T-helper 1 cell treated with Interleukin-12 subunit alpha and Interleukin-12 subunit beta and Interleukin-4 antibody, amounts not matched to agents 30 ng/mL and 1 ng/mL, for 36 hours (primary cell): Measurements from ENCODE around the gene LILRB4. TPM values are rescaled to one million over a fixed set of nuclear protein-coding genes. Genes with fewer than 3 reads are reported as not detected.
"Not testable (repeated sequence)": the region's sequence is repeated elsewhere in the genome, so short reads cannot be mapped to it uniquely, and the experiment has no call there.

Experiments used
- intact Hi-C: fragments of 100-400 bp; cut with micrococcal nuclease; formaldehyde crosslinking; loops from one replicate; pipeline ENCODE4 v1.15.1; 2024
- total RNA-seq: library from RNA; stranded (reverse); gene quantifications from 2 replicates; pipeline ENCODE4 v1.2.3, GENCODE V29; 2022

The LILRB4 gene
- total RNA-seq, 1 donor from 2014 or later = not detected

- intact Hi-C loops = loop anchor here (2.0 kb wide), 1 partner anchor 63 kb away; no protein-coding TSS in a partner anchor
Measured at GRCh38 chr19:54648129-54648528, 14.7 kb upstream of the LILRB4 start.

- intact Hi-C loops = no loop called here
Measured at GRCh38 chr19:54650108-54650655, 12.6 kb upstream of the LILRB4 start.

DNA sequence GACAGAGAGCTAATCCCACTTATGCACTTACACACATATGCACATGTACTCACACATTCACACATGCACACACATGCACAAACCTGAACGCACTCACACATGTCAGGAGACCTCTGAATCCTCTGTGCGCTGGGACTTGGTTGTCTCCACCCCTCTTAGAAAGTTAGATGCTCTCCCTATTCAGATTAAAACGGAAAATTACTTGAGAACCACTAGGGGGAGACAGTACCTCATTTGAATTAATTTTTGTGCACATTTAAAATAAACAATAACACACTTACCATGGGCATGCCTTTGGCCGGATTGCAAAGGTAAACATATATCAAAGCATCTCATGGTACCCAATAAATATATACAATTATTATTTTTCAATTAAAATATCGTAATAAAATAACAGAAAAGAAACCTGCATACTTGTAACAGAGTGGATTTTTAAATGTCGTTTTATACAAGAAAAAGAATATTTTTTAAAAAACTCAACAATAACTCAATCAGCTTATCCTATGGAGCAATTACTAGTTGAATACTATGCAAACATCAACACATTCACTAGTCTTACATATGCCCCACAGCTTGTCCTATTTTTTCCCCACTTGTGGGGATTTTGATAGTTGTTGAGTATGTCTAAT, 9.5 kb upstream of the LILRB4 start:
- intact Hi-C loops = no loop called here

DNA sequence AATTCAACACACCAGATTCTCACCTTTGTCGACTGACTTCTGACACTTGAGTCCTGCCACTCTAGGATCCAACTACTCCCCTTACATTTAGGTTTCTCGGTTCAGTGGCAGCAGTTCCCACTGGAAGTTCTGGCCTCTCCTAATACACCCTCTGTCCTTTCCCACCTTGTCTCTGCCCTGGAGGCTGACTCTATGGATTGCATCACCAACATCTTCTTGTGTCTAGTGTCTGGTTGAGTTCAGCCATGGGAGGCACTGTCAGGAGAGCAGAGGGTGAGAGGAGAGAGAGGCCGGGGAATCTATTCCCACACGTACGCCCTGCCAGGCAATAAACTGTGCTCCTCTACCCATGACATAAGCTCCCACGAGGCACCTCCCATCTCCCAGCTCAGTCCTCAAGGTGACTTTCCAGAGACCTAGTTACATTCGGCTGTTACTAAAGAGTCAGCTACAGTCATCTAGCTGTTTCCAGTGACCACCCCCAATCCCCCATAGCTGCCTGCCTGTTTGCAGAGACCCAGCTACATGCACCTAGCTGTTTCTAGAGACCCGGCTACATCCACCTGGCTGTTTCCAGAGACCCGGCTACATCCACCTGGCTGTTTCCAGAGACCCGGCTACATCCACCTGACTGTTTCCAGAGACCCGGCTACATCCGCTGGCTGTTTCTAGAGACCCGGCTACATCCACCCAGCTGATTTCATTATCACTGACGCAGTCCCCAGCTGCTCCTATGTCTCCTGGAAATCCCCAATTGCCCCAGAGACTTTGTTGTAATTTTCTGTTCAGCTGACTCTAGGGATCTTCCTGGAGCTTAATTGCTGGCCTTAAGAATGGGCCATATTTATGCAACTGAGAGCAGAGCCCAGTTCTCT, 8.1 kb upstream of the LILRB4 start:
- intact Hi-C loops = no loop called here

GRCh38 chr19:54659300-54659699, 3.5 kb upstream of the LILRB4 start:
- intact Hi-C loops = no loop called here

- intact Hi-C loops = no loop called here
Measured at GRCh38 chr19:54660306-54660705, 2.5 kb upstream of the LILRB4 start.

GRCh38 chr19:54660964-54661363, 1.8 kb upstream of the LILRB4 start:
- intact Hi-C loops = no loop called here

GRCh38 chr19:54661846-54662481, 821 bp upstream of the LILRB4 start:
- intact Hi-C loops = no loop called here

DNA sequence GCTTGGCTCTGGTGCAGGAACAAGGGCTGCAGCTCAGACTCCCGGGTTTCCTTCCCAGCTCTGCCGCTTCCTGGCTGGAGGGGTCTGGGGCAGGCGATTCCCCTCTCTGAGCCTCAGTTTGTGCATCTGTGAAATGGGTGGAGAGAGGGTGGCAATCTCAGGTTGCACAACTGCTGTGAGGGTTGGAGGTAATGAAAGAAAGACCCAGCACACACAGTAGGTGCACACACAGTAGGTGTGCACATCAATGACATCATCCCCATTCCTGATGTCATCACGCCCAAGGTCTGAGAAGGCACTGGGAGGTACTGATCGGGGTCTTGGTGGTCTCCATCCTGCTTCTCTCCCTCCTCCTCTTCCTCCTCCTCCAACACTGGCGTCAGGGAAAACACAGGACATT, 2.7 kb downstream of the LILRB4 start:
- intact Hi-C loops = no loop called here

GRCh38 chr19:54667217-54667616, 4.4 kb downstream of the LILRB4 start:
- intact Hi-C loops = no loop called here

- intact Hi-C loops = no loop called here
Measured at GRCh38 chr19:54668353-54668752, 5.6 kb downstream of the LILRB4 start.

- intact Hi-C loops = no loop called here
Measured at GRCh38 chr19:54670576-54671357, 8.0 kb downstream of the LILRB4 start.

DNA sequence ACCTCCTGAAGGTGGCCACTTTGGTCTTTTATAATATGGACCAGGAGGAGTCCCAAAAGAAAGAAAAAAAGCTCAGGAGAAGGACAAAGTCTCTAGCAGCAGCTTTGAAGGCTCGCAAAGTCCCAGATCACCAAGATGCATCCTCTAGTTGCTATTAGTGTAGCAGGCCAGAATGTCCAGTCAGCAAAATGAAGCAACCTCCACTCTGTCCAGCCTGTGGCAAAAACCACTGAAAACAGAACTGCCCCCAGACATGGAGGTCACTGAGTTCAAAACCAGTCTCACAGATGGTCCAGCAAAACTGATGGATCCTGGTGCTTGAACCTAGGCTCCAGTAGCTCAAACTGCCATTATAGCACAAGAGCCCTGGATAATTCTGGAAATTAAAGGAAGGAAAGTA, 10.4 kb downstream of the LILRB4 start:
- intact Hi-C loops = no loop called here

DNA sequence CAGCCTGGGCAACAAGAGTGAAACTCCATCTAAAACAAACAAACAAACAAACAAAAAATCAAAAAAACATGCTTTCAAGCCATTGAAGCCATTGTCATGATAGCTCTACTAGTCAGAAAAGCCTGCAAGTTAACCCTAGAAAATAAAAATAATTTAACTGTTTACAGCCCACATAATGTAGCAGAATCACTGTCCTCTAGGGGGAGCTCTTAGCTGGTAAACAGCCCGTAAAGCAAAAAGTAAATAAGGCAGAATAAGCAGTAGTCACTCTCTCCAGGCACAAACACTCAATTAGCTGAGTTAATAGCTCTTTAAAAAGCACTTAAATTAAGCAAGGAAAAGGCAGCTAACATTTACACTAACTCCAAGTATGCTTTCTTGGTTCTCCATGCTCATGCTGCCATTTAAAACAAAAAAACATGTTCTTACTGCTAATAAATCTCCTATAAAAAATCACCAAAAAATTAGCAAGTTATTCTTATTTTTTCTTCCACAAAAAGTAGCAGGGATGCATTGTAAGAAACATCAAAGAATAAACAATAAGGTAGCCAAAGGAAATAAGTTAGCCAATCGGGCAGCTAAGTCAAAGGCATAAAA, 11.3 kb downstream of the LILRB4 start:
- intact Hi-C loops = no loop called here

GRCh38 chr19:54676210-54676834, 13.5 kb downstream of the LILRB4 start:
- intact Hi-C loops = loop anchor here (1.0 kb wide), 1 partner anchor 195 kb away; no protein-coding TSS in a partner anchor

DNA sequence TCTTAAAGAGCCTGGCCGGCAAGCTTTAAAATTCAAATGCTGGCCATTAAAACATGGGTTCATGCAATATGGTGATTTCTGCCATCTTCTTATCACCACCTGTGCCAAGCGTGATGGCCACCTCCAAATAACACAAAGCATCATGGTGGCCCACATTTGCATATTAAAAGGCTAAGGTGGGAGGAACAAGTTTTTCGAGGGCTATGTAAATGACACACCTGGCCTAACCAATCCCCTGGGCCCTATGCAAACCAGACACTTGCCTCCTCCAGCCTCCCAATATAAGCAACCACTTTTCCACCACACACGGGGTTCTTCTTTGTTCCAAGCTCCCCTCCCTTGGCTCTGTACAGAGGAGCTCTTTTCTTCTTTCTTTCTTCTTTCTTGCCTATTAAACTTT, 14.4 kb downstream of the LILRB4 start:
- intact Hi-C loops = no loop called here

DNA sequence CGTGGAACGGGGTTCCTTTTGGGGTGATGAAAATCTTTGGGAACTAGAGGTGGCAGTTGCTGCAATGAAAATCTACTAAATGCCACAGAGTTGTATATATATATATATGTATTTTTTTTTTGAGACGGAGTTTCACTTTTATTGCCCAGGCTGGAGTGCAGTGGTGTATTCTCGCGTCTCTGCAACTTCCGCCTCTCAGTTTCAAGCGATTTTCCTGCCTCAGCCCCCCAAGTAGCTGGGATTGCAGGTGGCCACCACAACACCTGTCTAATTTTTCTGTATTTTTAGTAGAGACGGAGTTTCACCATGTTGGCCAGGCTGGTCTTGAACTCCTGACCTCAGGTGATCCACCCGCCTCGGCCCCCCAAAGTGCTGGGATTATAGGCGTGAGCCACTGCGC, 18.8 kb downstream of the LILRB4 start:
- intact Hi-C loops = not testable (repeated sequence)

- intact Hi-C loops = no loop called here
Measured at GRCh38 chr19:54682306-54682856, 19.6 kb downstream of the LILRB4 start.

DNA sequence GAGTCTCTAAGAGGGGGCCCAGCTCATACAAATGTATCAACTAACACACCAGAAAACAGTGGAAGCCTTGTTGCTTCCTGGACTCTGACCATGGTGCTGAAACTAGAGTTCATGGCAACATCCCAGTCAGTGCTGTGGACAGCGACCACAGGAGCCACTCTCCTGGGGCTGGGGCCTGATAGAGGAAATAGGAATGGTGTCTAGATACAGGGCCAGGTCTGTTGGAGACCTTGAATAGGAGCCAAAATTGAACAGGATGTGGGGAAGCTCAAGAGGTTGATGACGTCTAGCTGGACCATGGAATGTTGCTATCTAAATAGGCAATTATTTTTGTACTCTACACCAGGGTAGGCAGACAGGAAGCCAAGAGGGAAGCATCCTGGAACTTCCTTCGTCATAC, 21.7 kb downstream of the LILRB4 start:
- intact Hi-C loops = no loop called here
